HG03196 (cell line): Measurements from ENCODE around the gene RAD51B.
"Not testable (repeated sequence)": the region's sequence is repeated elsewhere in the genome, so short reads cannot be mapped to it uniquely, and the experiment has no call there.

ENCODE experiments used
- ATAC-seq: cut with Tn5 transposase; IDR thresholded peaks from one replicate; pipeline ENCODE4 v1.9.1; 2021; ENCODE audit not compliant: unreplicated experiment

The RAD51B gene

GRCh38 chr14:68741839-68742470, 922.4 kb downstream of the RAD51B start:
- ATAC-seq, result peak; percentile 64

- no peak for ATAC-seq
Measured at GRCh38 chr14:68744613-68745012, 925.0 kb downstream of the RAD51B start.

GRCh38 chr14:68747393-68747792, 927.8 kb downstream of the RAD51B start:
- no peak for ATAC-seq

GRCh38 chr14:68748260-68748659, 928.7 kb downstream of the RAD51B start:
- no peak for ATAC-seq

GRCh38 chr14:68748691-68749090, 929.1 kb downstream of the RAD51B start:
- ATAC-seq, result no peak

GRCh38 chr14:68749487-68750475, 930.2 kb downstream of the RAD51B start:
- ATAC-seq, result no peak

GRCh38 chr14:68752271-68753006, 932.9 kb downstream of the RAD51B start:
- ATAC-seq, result no peak

- ATAC-seq, result no peak
Measured at GRCh38 chr14:68753690-68754089, 934.1 kb downstream of the RAD51B start.

- no peak for ATAC-seq
Measured at GRCh38 chr14:68755016-68755353, 935.4 kb downstream of the RAD51B start.

- ATAC-seq, result no peak
Measured at GRCh38 chr14:68756000-68756481, 936.5 kb downstream of the RAD51B start.

GRCh38 chr14:68756734-68757133, 937.2 kb downstream of the RAD51B start:
- ATAC-seq, result no peak

- ATAC-seq, result no peak
Measured at GRCh38 chr14:68757618-68758081, 938.1 kb downstream of the RAD51B start.

- ATAC-seq, result no peak
Measured at GRCh38 chr14:68758301-68758700, 938.7 kb downstream of the RAD51B start.

- no peak for ATAC-seq
Measured at GRCh38 chr14:68759017-68759560, 939.5 kb downstream of the RAD51B start.

- no peak for ATAC-seq
Measured at GRCh38 chr14:68759937-68760336, 940.4 kb downstream of the RAD51B start.

- no peak for ATAC-seq
Measured at GRCh38 chr14:68760761-68761160, 941.2 kb downstream of the RAD51B start.

GRCh38 chr14:68761391-68761790, 941.8 kb downstream of the RAD51B start:
- ATAC-seq, result no peak

- ATAC-seq, result no peak
Measured at GRCh38 chr14:68762953-68763764, 943.6 kb downstream of the RAD51B start.

- not testable (repeated sequence) for ATAC-seq
Measured at GRCh38 chr14:68763843-68764242, 944.3 kb downstream of the RAD51B start.
